Neural progenitor cell (in vitro differentiated cells): ENCODE results near the gene CEP135. TPM values are rescaled to one million over a fixed set of nuclear protein-coding genes. Genes with fewer than 3 reads are reported as not detected.
A peak's percentile ranks its signal among the peaks of the same experiment; 100 is the strongest.

Experiments
- DNase-seq: peaks from one replicate; pipeline ENCODE4 v3.0.0-alpha.2; 2016; ENCODE audit warnings: low spot score
- H2AFZ ChIP-seq: fragments of 200-600 bp; sonication (generic); replicated peaks from 2 replicates; pipeline ENCODE4 v1.6.1; 2016; ENCODE audit warnings: antibody characterized with exemption
- H3F3A ChIP-seq: fragments of 200-600 bp; sonication (generic); 2 replicates; pipeline ENCODE4 v1.6.1; 2016; ENCODE audit warnings: antibody characterized with exemption, low read depth
- H3K27ac ChIP-seq: fragments of 200-600 bp; sonication (generic); 2 replicates; pipeline ENCODE4 v1.5.1; 2016; ENCODE audit warnings: mild to moderate bottlenecking
- H3K27me3 ChIP-seq: fragments of 200-600 bp; sonication (generic); 2 replicates; pipeline ENCODE4 v1.6.1; 2016; ENCODE audit warnings: mild to moderate bottlenecking, moderate library complexity
- H3K36me3 ChIP-seq: fragments of 200-600 bp; sonication (generic); 2 replicates; pipeline ENCODE4 v1.5.1; 2016
- H3K4me1 ChIP-seq: fragments of 200-600 bp; sonication (generic); 2 replicates; pipeline ENCODE4 v1.6.1; 2016; ENCODE audit warnings: mixed run types
- H3K4me2 ChIP-seq: fragments of 200-600 bp; sonication (generic); 2 replicates; pipeline ENCODE4 v1.6.1; 2016
- H3K4me3 ChIP-seq: fragments of 200-600 bp; sonication (generic); 2 replicates; pipeline ENCODE4 v1.5.1; 2016
- H3K79me2 ChIP-seq: fragments of 200-600 bp; sonication (generic); 2 replicates; pipeline ENCODE4 v1.6.1; 2016; ENCODE audit warnings: low read depth
- H3K9ac ChIP-seq: fragments of 200-600 bp; sonication (generic); 2 replicates; pipeline ENCODE4 v1.6.1; 2016
- H3K9me3 ChIP-seq: fragments of 200-600 bp; sonication (generic); 2 replicates; pipeline ENCODE4 v1.5.1; 2016; ENCODE audit warnings: low read depth
- H4K20me1 ChIP-seq: fragments of 200-600 bp; sonication (generic); 2 replicates; pipeline ENCODE4 v1.6.1; 2016; ENCODE audit warnings: low read depth
- H3K27ac Mint-ChIP-seq: 3 replicates; pipeline ENCODE4 v1.8.0; 2021; ENCODE audit warnings: mixed read lengths
- H3K27me3 Mint-ChIP-seq: 2 replicates; pipeline ENCODE4 v1.8.0; 2022; ENCODE audit warnings: low read depth, mild to moderate bottlenecking, inconsistent platforms, moderate library complexity, mixed read lengths; ENCODE audit not compliant: insufficient read depth
- H3K36me3 Mint-ChIP-seq: 3 replicates; pipeline ENCODE4 v1.8.0; 2021; ENCODE audit warnings: mixed read lengths
- H3K4me1 Mint-ChIP-seq: 3 replicates; pipeline ENCODE4 v1.8.0; 2021; ENCODE audit warnings: mixed read lengths
- H3K4me3 Mint-ChIP-seq: 3 replicates; pipeline ENCODE4 v1.8.0; 2021; ENCODE audit warnings: mild to moderate bottlenecking, moderate library complexity, mixed read lengths
- H3K9me3 Mint-ChIP-seq: 3 replicates; pipeline ENCODE4 v1.8.0; 2020; ENCODE audit warnings: mixed read lengths
- CTCF ChIP-seq: fragments of 200-600 bp; sonication (generic); IDR thresholded peaks from 2 replicates; pipeline ENCODE4 v1.5.1; 2017; ENCODE audit warnings: antibody characterized with exemption, mild to moderate bottlenecking
- EZH2 ChIP-seq: fragments of 200-600 bp; sonication (generic); IDR thresholded peaks from 2 replicates; pipeline ENCODE4 v1.6.1; 2017; ENCODE audit warnings: antibody characterized with exemption, mild to moderate bottlenecking, moderate library complexity
- EZH2phosphoT487 ChIP-seq: fragments of 200-600 bp; sonication (generic); IDR thresholded peaks from 2 replicates; pipeline ENCODE4 v1.6.1; 2017; ENCODE audit warnings: antibody characterized with exemption
- total RNA-seq: library from RNA; depleted of rRNA; stranded (reverse); fragments of >200 nt; gene quantifications from 2 replicates; pipeline ENCODE4 v1.2.3, GENCODE V29; 2015; ENCODE audit warnings: low replicate concordance

CEP135 gene
- total RNA-seq, 1 donor from 2014 or later = 40.4 TPM

- Mint-ChIP-seq H3K4me3 (no peak overlapping the region), H3K4me1 (peaks cover 7% of the 10 kb centered on the region), H3K9me3 (no peaks in the 10 kb centered on the region), H3K36me3 (no peaks in the 10 kb centered on the region), H3K27me3 (peaks cover 2% of the 10 kb centered on the region), H3K27ac (no peak overlapping the region)
- H3K27ac ChIP-seq = no peak overlapping the region
- peaks cover 9% of the 10 kb centered on the region for H3K4me1 ChIP-seq
- H2AFZ ChIP-seq = no peak overlapping the region
- H4K20me1 ChIP-seq = no peaks in the 10 kb centered on the region
- no peak overlapping the region for H3K4me3 ChIP-seq
- peaks cover 4% of the 10 kb centered on the region for H3F3A ChIP-seq
- no peaks in the 10 kb centered on the region for H3K9me3 ChIP-seq
- no peak overlapping the region for H3K9ac ChIP-seq
- no peaks in the 10 kb centered on the region for H3K79me2 ChIP-seq
- H3K27me3 ChIP-seq = no peaks in the 10 kb centered on the region
- H3K36me3 ChIP-seq = no peaks in the 10 kb centered on the region
- H3K4me2 ChIP-seq = no peak overlapping the region
- TF ChIP-seq CTCF = no peak
- no peak for DNase-seq
These were observed 89.9 kb downstream of the CEP135 start for GRCh38 chr4:56038487-56039162.

GRCh38 chr4:56040842-56041241 lies 92.1 kb downstream of the CEP135 start:
- H3K27ac ChIP-seq = no peak overlapping the region
- H3K9me3 ChIP-seq = no peaks in the 10 kb centered on the region
- H3K4me1 ChIP-seq = peaks cover 9% of the 10 kb centered on the region
- TF ChIP-seq CTCF (no peak), EZH2phosphoT487 (no peak), EZH2 (no peak)
- H3F3A ChIP-seq = peaks cover 4% of the 10 kb centered on the region
- Mint-ChIP-seq H3K9me3 (no peaks in the 10 kb centered on the region), H3K27me3 (no peaks in the 10 kb centered on the region), H3K4me3 (no peak overlapping the region), H3K4me1 (peaks cover 7% of the 10 kb centered on the region), H3K27ac (no peak overlapping the region), H3K36me3 (no peaks in the 10 kb centered on the region)
- H3K36me3 ChIP-seq = no peaks in the 10 kb centered on the region
- peak overlapping the region; percentile 83 for H2AFZ ChIP-seq
- H3K9ac ChIP-seq = no peak overlapping the region
- H4K20me1 ChIP-seq = no peaks in the 10 kb centered on the region
- H3K4me2 ChIP-seq = no peak overlapping the region
- no peak overlapping the region for H3K4me3 ChIP-seq
- DNase-seq = no peak
- H3K79me2 ChIP-seq = no peaks in the 10 kb centered on the region
- no peaks in the 10 kb centered on the region for H3K27me3 ChIP-seq

GRCh38 chr4:56042225-56042624 lies 93.5 kb downstream of the CEP135 start:
- Histone ChIP-seq H3K9ac (no peak overlapping the region), H3K4me1 (peaks cover 9% of the 10 kb centered on the region), H3K79me2 (no peaks in the 10 kb centered on the region), H3K27me3 (no peaks in the 10 kb centered on the region), H3K9me3 (no peaks in the 10 kb centered on the region), H3K4me2 (no peak overlapping the region), H4K20me1 (no peaks in the 10 kb centered on the region), H3K27ac (no peak overlapping the region), H2AFZ (no peak overlapping the region), H3K4me3 (no peak overlapping the region), H3K36me3 (no peaks in the 10 kb centered on the region), H3F3A (peaks cover 4% of the 10 kb centered on the region)
- no peaks in the 10 kb centered on the region for H3K9me3 Mint-ChIP-seq
- no peak for DNase-seq
- no peaks in the 10 kb centered on the region for H3K36me3 Mint-ChIP-seq
- no peaks in the 10 kb centered on the region for H3K27me3 Mint-ChIP-seq
- peaks cover 7% of the 10 kb centered on the region for H3K4me1 Mint-ChIP-seq
- no peak overlapping the region for H3K4me3 Mint-ChIP-seq
- no peak for TF ChIP-seq EZH2phosphoT487
- TF ChIP-seq CTCF = no peak
- TF ChIP-seq EZH2 = no peak
- no peak overlapping the region for H3K27ac Mint-ChIP-seq
